Measurements from ENCODE around the gene VAT1.

DNA sequence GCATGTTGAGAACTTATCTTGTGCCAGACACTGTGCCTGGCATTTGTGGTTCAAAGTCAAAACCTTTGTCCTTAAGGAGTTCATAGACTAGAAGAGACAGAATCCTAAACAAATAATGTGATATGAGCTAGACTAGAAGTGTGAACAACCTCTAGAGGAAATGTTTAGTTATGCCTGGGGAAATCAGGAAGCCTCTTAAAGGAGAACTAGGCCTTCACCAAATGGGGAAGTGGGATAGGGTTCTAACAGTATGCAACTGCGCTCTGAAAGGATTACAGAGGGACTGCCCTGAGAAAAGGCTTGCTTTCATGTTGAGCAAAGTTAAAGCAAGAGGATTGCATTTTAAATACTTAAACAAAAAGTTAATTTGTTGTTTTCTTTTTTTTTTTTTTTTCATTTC is 37.0 kb downstream of the VAT1 start:
- TF ChIP-seq, protein P1, sequence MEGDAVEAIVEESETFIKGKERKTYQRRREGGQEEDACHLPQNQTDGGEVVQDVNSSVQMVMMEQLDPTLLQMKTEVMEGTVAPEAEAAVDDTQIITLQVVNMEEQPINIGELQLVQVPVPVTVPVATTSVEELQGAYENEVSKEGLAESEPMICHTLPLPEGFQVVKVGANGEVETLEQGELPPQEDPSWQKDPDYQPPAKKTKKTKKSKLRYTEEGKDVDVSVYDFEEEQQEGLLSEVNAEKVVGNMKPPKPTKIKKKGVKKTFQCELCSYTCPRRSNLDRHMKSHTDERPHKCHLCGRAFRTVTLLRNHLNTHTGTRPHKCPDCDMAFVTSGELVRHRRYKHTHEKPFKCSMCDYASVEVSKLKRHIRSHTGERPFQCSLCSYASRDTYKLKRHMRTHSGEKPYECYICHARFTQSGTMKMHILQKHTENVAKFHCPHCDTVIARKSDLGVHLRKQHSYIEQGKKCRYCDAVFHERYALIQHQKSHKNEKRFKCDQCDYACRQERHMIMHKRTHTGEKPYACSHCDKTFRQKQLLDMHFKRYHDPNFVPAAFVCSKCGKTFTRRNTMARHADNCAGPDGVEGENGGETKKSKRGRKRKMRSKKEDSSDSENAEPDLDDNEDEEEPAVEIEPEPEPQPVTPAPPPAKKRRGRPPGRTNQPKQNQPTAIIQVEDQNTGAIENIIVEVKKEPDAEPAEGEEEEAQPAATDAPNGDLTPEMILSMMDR (IDR thresholded peaks at IDR 0.05; ENCODE audit: insufficient read depth, low read depth, low read length): no peak
- no peak for TF ChIP-seq EZH2 (IDR thresholded peaks at IDR 0.05; ENCODE audit: insufficient read depth, low read length)

Data from astrocyte (in vitro differentiated cells and primary cell).